HG03135 (cell line): Measurements from ENCODE around the gene FHOD3.

Source experiments
- ATAC-seq: cut with Tn5 transposase; IDR thresholded peaks from one replicate; pipeline ENCODE4 v1.9.1; 2021; ENCODE audit warnings: mild to moderate bottlenecking, moderate library complexity; ENCODE audit not compliant: unreplicated experiment

FHOD3 gene

GRCh38 chr18:36465276-36465675, 167.8 kb downstream of the FHOD3 start:
- no peak for ATAC-seq

GRCh38 chr18:36465970-36466369, 168.5 kb downstream of the FHOD3 start:
- ATAC-seq, result no peak

DNA sequence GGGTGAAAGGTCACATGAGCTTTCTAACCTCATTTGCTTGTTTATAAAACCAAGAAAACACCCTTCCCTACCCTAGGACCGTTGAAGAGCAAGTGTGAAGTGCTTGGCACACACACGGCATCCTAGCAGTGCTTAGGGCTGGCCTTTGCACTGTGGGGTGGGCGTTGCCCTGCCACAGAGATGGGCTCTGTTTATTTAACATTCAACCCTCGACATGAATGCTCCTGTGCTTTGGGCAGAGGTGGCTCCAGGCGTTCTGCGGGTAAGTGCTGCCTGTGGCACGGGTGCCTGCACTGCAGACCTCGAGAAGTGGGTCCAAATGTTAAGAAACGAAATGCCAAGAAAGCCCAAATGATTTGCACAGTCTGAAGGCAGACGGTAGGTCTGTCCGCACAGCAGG, 170.1 kb downstream of the FHOD3 start:
- ATAC-seq, result no peak

DNA sequence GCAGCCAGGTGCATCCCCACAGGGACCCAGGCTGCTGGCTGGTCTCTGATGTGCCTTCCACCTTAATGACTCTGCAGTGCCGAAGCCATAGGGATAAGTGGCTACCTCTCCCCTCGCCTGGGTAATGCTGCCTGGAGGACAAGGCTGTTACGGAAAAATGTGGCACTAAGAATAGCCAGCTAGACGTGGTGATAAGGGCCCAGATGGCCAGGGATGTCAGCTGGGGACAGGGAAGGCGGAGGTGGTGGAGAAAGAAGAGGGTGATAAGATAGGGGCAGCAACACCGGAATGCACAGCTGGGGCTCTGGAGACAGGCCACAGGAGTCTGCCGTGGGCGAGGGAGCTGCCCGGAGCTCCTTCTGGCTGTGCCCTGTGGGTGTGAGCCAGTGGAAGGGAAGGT, 170.6 kb downstream of the FHOD3 start:
- ATAC-seq, result no peak

DNA sequence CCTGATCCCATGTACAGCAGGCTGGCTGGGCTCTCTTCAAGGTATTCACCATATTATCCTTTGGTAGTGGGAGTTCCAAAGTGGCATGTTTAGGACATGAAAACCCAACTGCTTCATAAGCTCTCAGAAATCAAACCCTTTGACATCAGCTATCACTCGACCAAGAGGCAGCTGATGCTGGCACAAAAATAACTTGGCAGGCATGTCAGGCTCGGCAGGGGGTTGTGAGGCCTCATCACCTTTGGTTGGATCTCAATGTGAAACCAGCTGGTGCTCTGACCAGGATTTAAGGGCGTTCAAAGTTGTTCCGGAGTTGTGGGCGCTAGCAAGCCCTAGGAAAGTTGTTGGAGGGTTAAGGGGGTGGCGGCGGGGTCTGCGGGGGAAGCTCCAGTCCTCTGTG, 171.9 kb downstream of the FHOD3 start:
- ATAC-seq, result no peak

DNA sequence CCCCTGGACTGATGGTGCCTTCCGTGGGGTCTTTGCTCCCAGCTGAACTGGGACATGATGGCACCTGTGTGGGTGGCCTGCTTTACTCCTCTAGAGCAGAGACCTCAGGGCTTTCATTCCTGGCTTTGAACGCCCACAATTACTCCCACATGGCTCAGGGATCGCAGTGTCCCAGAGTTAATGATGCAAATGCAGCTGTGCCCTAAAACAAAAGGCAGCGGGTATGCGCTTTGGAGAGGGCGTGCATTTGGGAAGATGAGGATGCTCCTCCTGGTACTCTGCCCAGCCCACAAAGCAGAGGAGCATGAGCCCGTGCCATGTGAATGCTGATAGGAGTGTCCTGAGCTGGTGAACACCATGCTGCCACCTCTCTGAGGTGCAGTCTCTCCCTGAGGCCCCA, 173.4 kb downstream of the FHOD3 start:
- no peak for ATAC-seq

- no peak for ATAC-seq
These were observed 173.9 kb downstream of the FHOD3 start for GRCh38 chr18:36471393-36471792.

GRCh38 chr18:36476433-36476832, 178.9 kb downstream of the FHOD3 start:
- ATAC-seq, result no peak

GRCh38 chr18:36477776-36478175, 180.3 kb downstream of the FHOD3 start:
- no peak for ATAC-seq

DNA sequence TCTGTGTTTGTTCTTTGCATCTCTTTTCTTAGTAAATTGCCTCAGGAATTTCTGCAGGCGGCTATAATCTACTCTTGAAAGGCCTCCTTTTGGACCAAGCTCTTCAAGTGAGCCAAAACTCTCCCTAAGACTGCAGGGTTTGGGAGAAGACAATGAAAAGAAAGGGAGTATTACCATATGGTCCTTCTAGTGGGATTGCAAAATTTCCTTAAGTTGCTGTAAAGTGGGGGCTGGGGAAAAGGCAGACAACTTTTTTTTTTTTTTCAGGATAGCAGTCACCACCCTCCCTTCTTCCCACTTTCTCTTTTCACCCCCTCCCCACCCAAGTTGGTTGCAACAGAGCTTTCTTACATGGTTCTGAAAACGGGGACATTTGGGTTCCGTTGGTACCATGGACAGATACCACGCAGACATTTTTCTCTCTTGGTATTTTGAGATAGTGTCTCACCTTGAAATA, 183.7 kb downstream of the FHOD3 start:
- ATAC-seq, result no peak

- no peak for ATAC-seq
These were observed 184.4 kb downstream of the FHOD3 start for GRCh38 chr18:36481935-36482334.

GRCh38 chr18:36484591-36484990, 187.1 kb downstream of the FHOD3 start:
- no peak for ATAC-seq

GRCh38 chr18:36485772-36486171, 188.3 kb downstream of the FHOD3 start:
- ATAC-seq, result no peak

- ATAC-seq, result no peak
These were observed 190.6 kb downstream of the FHOD3 start for GRCh38 chr18:36488131-36488530.

DNA sequence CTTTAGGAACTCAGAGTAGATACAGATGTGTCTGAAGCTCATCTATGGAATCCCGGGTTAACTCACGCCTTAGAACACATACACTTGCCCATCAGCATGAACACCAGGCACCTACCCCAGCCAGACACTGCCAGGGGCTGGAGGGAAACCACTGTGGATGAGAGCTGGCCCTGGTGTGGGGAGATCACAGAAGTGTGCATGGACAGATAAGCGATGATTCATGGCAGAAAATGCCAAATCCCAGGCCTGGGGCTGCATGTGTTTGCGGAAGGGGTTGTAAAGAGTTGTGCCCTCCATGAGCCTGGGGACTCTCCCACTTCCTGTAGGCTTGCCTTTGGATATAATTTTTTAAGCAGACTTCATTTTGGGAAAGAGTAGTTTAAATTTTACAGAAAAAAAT, 193.4 kb downstream of the FHOD3 start:
- ATAC-seq, result no peak

DNA sequence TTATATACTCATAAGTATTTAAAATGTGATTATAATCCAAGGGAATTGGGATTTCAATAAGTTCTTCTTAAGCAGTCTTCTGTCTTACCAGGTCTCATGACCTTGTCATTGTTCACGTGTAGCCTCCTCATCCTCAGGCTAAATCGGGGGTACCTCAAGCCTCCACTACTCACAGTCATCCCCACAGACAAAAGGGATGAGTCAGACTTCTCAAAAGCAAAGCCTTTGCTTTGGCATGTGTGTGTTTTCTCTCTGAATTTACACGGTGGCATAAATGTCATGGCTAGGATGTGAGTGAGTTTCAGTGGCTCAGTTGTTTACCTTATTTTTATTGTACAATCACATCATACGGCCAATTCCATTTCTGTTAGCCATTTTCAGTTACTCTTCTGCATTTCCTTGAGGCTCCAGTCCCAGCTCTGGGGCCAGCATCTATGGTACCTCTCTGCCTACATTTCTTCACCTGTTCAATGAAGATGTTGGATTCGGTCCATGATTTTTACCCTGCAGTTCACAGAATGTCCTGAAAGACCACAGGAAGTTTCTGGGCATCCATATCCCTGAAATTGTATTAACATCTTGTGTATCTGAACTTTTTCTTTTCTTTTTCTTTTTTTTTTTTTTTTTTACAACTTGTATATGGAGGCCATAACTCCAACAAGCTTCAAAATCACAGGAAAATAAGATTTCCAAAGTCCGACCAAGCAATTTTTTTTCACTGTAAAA, 195.3 kb downstream of the FHOD3 start:
- ATAC-seq, result no peak

DNA sequence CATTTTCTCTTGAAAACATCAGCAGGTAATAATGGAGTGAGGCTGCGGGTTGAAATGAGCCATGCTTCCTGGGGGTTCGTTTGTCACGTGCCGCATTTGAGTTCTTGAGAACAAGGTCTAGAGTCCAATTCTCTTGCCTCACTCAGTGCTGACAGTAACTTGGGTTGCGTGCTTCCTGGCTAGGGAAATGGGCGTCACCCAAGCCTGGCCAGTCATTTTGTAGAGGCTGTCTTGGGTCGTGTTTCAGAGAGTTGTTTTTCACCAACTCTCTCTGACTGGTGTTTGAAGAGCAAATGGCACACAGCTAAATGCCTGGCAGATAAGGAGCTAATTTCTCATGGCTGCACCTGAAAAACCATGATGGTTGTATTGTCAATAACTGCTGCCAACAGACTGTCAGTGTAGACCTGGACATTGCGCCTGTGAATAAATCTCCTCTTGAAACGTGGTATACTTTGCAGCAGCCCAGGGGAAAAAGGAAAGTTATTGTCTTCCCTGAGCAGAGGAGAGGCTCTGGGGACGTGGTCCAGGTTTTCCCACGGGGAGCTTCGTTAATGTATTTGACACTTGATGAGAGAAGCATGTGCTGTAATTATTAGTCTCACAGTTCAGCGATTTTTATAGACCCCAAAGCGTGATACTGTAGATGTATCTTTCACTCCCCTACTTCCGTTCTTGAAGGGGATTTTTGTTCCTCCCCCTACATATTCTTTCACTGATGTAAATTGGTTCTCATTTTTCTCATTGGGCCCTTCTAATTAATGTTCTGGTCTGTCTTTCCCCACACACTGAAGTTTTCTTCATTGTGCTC, 196.0 kb downstream of the FHOD3 start:
- ATAC-seq, result no peak

GRCh38 chr18:36494160-36494437, 196.6 kb downstream of the FHOD3 start:
- ATAC-seq, result no peak

GRCh38 chr18:36496022-36496421, 198.5 kb downstream of the FHOD3 start:
- no peak for ATAC-seq

DNA sequence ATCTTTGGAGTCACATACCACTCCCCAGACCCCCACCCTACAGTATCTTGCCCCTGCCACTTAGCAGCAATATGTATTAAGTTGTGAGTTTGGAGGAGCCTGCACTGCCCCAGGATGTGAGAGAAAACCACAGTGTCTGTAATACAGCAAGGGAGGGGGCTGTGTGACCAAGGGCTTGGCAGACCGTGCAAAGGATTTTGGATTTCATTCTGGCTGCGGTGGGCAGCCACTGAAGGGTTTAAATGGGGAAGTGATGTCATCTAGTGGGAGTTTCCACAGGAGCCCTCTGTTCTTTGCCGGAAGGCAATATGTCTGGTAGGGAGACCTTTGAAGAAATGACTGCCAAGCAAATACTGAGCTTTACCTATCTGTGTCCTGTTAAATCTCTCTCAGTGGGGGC, 202.4 kb downstream of the FHOD3 start:
- ATAC-seq, result peak; percentile 87

DNA sequence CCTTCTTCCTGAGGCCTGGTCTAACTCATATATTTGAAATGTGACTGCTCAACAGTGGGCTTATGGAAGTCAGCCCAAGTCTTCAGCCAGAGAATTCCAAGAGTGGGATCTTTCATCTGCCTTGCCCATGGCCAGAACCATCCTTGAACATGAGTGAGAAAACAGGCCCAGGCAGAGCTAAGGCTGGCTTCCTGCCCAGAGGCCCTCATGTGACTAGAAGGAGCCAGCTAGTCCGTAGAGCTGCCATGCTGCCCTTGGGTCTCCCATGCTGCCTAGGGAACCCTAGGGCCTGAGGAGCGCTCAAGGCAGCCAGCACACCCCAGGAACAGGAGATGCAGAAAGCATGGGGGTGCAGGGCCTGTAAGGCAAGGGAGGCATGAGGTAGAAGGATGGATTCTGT, 203.6 kb downstream of the FHOD3 start:
- no peak for ATAC-seq

DNA sequence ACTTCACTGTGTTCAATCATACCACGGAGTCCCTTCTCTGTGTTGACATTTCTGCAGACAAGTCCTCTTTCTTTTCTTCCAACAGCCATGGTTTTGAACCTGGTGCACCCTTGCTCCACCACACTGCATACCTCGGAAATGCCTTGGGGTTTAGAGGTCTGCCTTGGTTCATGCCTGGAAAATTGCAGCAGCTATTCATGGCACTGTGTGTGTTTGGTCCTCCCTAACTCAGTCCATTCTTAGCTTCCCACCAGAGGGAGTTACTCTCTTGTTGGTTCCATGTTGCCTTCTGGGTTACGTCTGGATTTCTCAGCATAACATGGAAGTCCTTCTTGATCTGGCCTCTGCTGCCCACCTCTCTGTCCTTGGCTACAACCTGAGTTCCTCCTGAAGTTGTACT, 206.0 kb downstream of the FHOD3 start:
- ATAC-seq, result no peak

DNA sequence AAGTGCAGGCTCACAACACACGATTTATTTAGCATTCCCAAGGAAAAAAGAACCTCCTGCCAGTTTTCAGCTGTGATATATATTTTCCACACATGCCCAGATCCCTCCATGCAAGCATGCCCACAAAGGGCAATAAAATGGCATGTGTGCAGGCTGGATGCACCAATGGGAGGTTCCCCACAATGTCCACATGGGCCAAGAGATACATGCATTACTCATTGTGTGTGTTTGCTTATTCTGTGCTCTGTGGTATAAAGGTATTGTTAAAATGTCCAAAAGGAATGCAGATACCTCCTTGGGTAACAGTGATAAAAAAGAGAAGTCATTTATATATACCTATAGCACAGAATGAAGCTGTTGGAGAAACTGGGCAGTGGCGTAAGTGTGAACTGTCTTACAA, 207.4 kb downstream of the FHOD3 start:
- no peak for ATAC-seq
